ENCODE results near the gene IGF2BP1.

- TF ChIP-seq, protein P1, sequence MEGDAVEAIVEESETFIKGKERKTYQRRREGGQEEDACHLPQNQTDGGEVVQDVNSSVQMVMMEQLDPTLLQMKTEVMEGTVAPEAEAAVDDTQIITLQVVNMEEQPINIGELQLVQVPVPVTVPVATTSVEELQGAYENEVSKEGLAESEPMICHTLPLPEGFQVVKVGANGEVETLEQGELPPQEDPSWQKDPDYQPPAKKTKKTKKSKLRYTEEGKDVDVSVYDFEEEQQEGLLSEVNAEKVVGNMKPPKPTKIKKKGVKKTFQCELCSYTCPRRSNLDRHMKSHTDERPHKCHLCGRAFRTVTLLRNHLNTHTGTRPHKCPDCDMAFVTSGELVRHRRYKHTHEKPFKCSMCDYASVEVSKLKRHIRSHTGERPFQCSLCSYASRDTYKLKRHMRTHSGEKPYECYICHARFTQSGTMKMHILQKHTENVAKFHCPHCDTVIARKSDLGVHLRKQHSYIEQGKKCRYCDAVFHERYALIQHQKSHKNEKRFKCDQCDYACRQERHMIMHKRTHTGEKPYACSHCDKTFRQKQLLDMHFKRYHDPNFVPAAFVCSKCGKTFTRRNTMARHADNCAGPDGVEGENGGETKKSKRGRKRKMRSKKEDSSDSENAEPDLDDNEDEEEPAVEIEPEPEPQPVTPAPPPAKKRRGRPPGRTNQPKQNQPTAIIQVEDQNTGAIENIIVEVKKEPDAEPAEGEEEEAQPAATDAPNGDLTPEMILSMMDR (IDR thresholded peaks at IDR 0.05; ENCODE audit: insufficient read depth, low read length, poor library complexity, severe bottlenecking), result no peak
- TF ChIP-seq EZH2phosphoT487 (conservative IDR thresholded peaks at IDR 0.05; ENCODE audit: low read length), result no peak
Measured at GRCh38 chr17:48961516-48962233, 35.5 kb upstream of the IGF2BP1 start.

Measured in SU-DHL-6 (cell line).